HG03521 (cell line): ENCODE measurements around the gene TTC34.

Experiments used
- ATAC-seq: cut with Tn5 transposase; IDR thresholded peaks from one replicate; pipeline ENCODE4 v1.9.1; 2021; ENCODE audit warnings: mild to moderate bottlenecking, moderate library complexity; ENCODE audit not compliant: unreplicated experiment

TTC34 gene

GRCh38 chr1:2595261-2595811, 206.2 kb downstream of the TTC34 start:
- no peak for ATAC-seq

DNA sequence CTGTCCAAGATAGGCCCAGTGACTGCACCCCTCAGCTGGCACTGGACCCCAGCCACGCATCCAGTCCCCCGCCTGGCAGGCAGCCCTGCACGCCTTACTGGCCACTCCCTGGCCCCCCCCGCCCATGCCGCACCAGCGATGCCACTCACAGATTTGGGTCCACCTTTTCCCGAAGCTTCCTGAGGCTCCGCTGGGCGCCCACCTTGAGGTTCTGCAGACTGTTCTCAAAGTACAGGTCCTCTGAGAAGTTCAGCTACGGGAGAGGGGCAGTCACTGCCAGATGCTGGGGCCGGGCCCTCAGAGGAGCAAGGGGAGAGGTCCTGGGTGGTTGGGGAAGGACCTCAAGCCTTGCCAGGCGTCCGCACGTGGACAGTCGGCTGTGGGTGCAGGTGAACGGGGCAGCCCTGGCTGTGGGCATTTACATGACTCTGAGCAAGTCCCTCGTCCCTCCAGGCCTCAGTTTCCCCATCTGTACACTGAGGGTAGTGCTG, 206.8 kb downstream of the TTC34 start:
- ATAC-seq = no peak

DNA sequence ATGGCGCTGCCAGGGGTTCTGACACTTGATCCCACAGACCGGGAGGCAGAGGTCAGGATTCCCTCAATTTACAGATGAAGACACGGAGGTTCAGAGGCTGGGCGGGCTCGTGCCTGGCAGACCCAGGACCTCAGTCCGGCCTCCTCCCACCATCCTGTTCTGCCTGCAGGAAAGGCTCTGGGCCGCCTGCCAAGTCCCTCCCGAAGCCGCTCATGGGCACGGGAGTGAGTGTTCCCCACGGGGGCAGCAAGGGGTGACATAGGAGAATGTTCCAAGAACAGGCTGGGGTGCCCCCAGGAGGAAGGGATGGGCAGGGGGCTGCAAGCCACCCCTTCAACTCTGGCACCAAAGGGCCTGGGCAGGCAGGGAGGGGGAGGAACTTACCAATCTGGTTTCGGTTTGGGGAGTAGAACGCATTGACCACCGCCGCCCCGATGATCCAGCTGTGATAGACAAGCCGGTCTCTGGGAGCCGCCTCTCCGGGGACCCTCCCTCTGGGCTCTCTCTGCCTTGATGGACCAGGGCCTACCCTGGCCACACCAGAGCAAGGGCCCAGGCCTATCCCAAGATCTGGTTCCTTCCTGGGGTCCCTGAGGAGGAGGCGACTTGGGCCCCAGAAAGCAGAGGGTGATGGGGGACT, 207.4 kb downstream of the TTC34 start:
- no peak for ATAC-seq

GRCh38 chr1:2593251-2593878, 208.1 kb downstream of the TTC34 start:
- ATAC-seq = no peak

GRCh38 chr1:2592672-2593071, 208.8 kb downstream of the TTC34 start:
- ATAC-seq = no peak

- no peak for ATAC-seq
These were observed 209.8 kb downstream of the TTC34 start for GRCh38 chr1:2591581-2592261.

GRCh38 chr1:2591233-2591580, 210.3 kb downstream of the TTC34 start:
- ATAC-seq = no peak

DNA sequence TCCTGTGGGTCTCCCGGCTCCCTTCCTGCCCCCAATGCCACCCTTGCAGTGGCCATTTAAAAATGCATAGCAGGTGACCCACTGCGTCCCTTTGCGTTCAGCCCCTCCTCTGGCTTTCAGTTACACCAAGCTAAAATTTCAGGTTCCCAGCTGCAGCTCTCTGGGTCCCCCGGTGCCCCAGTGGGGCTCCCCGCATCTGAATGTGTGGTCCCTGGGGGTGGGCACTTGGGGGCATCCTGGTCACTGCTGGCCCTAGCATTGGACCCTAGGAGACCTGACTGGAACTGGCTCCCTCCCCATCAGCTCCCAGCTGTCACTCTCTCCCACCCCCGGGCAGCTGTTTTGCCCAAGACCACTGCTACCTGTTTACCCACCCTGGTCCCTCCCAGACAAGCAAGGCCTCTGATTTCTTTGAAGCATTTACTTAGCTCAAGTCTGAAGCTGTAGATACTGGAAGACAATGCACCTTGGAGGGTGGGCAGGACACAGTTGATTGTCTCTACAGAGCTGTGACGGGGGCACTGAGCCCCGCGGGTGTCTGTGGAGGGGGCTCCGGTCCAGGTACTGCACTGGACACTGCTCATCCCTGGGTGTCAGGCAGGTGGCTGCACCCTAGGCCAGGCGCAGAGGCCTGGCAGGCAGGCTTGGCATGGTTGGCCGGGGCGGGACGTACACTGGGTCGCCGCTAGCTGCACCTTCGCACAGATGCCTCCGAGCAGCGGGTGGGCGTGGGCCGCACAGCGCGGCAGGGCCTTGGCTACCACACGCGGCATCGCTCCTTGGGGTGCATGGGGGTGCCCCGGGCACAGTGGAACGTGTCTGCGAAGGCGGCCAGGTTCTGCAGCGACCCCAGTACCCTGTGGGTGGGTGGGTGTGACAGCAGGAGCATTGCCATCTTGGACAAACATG, 211.0 kb downstream of the TTC34 start:
- no peak for ATAC-seq

DNA sequence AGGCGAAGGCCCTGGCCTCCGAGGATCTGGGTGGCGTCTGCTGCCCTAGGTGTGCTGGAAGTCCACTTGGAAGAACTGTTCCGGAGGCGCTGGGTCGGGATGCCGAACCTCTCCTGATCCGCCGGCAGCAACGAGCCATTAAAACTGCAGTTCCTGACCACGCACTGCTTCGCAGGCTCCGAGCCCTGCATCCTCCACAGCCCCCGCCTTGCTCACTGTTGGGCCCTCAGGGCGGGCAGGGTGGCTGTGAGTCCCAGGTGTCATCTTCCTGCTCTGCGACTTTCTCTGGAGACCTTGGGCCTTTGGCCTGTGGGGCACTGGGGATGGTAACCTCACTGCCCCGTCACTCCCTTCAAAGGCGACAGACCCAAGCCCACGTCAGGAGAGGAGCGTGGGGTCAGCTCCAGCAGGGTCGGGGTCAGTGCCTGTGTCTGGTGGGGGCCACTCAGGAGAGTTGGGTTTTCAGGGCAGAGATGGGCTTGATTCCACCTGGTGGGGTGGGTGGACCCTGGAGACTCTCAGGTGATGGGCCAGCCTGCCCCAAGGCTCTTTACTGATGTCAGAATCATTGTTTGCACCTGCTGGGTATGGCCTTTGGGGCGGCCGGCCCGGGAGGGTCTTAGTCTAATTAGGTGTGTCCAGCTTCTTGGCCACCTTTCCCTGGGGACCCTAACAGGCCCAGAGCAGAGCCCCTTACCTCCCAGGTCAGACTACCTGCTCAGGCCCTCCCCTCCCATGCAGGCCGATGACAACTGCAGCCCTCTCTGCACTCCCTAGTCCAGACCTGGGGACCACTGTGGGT, 211.9 kb downstream of the TTC34 start:
- ATAC-seq = no peak

DNA sequence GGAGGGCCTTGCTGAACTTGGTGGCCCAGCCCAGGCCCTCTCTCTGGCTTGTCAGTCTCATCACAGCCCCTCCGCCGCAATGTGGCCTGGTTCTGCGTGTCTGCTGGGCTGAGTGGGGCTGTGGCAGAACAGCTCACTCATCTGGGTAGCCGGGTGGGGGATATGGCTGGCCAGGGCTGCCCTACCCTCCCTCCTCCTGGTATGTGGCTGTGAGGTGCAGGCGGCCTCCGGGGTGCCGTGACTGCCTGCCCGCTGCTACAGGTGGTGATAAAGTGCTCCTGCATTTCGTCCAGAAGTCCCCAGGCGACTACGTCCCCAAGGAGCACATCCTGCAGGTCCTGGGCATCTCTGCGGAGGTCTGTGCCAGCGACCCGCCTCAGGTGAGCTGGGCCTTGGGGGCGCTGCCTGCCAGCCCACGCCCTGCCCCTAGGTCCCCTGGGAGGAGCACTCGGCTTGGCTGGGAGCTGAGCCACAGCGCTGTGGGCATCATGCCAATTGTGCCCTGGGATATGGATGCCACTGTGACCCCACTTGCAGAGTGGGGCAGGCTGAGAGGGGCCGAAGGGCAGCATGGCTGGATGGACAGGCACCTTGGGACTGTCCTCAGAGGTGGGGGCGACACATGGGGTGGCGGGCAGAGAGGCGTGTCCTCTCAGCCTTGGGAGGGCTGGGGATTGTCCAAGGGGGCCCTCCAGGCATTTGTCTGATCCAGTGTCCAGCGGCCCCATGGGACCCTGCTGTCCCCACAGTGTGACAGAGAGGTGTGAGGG, 212.6 kb downstream of the TTC34 start:
- no peak for ATAC-seq

- ATAC-seq = no peak
These were observed 213.5 kb downstream of the TTC34 start for GRCh38 chr1:2587860-2588571.

DNA sequence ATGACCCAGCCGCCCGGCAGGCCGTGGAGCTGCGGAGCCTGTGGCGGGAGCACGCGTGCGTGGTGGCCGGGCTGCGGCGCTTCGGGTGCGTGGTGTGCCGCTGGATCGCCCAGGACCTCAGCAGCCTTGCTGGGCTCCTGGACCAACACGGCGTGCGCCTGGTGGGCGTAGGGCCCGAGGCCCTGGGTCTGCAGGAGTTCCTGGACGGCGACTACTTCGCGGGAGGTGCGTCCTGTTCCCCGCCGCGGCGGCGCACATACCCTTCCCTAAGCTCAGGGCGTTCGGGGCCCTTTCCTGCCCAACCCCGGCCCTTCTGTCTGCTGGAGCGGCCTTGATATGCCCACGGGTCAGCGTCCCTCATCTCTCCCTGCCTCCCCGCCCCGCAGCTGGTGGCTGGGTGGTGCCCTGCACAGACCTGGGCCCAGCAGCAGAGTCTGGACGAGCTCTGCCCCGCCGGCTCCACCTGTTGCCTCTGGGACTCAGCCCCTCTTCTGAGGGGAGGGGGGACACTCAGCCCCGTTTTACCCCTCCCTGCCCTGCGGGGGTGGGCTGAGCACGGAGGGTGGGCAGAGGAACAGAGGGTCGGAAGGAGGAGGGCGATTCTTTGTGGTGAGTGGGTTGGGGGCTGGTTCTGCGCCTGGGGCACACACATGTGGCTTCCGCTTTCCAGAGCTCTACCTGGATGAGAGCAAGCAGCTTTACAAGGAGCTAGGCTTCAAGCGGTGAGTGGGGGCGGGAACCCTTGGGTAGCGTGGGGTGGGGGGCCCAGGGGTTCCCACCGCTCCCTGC, 214.2 kb downstream of the TTC34 start:
- no peak for ATAC-seq

GRCh38 chr1:2586154-2587070, 215.1 kb downstream of the TTC34 start, which contains the start of gene PRXL2B:
Gene PRXL2B, plus strand, starts transcription at chr1:2586777. Its CDS starts 109 bp downstream, at chr1:2586886.
- peak; percentile 71 for ATAC-seq
